Keratinocyte (primary cell): Measurements from ENCODE around the gene DHCR7. TPM values are rescaled to one million over a fixed set of nuclear protein-coding genes. Genes with fewer than 3 reads are reported as not detected.

Source experiments
- DNase-seq: peaks from one replicate; pipeline ENCODE4 v3.0.0-alpha.2; 2011; ENCODE audit warnings: low read depth, missing footprints, low spot score
- FAIRE-seq: peaks from 2 replicates; lab custom pipeline; 2011; peaks lifted over from hg19 to GRCh38; lab: Jason Lieb, UNC
- H2AFZ ChIP-seq: 2 replicates; pipeline ENCODE4 v1.6.0; 2012; ENCODE audit warnings: low read length, control low read depth, inconsistent platforms; ENCODE audit not compliant: control insufficient read depth
- H3K27ac ChIP-seq: 2 replicates; pipeline ENCODE4 v1.5.1; 2011; ENCODE audit warnings: low read length; ENCODE audit not compliant: control insufficient read depth, insufficient read depth
- H3K27me3 ChIP-seq: 3 replicates; pipeline ENCODE4 v1.6.0; 2011; ENCODE audit warnings: low read length; ENCODE audit not compliant: control insufficient read depth, insufficient read depth; ENCODE audit errors: extremely low read depth
- H3K36me3 ChIP-seq, 2 experiments: 2 replicates in 1 of 2; 3 replicates in 1 of 2; pipeline ENCODE4 v1.5.1; 2011; ENCODE audit warnings: low read length in 2 of 2, mild to moderate bottlenecking in 1 of 2; ENCODE audit not compliant: control insufficient read depth in 2 of 2, insufficient read depth in 2 of 2; ENCODE audit errors: extremely low read depth in 1 of 2
- H3K4me1 ChIP-seq: 3 replicates; pipeline ENCODE4 v1.5.1; 2011; ENCODE audit warnings: low read length; ENCODE audit not compliant: control insufficient read depth, insufficient read depth; ENCODE audit errors: extremely low read depth
- H3K4me2 ChIP-seq: 3 replicates; pipeline ENCODE4 v1.6.0; 2011; ENCODE audit warnings: low read depth, low read length; ENCODE audit not compliant: control insufficient read depth, insufficient read depth; ENCODE audit errors: extremely low read depth
- H3K4me3 ChIP-seq, 3 experiments: fragments of 200-600 bp in 1 of 3; sonication (generic) in 1 of 3; 2 replicates in 2 of 3; 3 replicates in 1 of 3; pipeline ENCODE4 v1.5.1; 2011 to 2016; ENCODE audit warnings: low read length in 3 of 3, mild to moderate bottlenecking in 3 of 3, control low read depth in 2 of 3, inconsistent platforms in 1 of 3, low read depth in 1 of 3, mixed read lengths in 1 of 3, mixed run types in 1 of 3, moderate library complexity in 1 of 3; ENCODE audit not compliant: control insufficient read depth in 2 of 3, insufficient read depth in 2 of 3; ENCODE audit errors: extremely low read depth in 1 of 3
- H3K79me2 ChIP-seq: 2 replicates; pipeline ENCODE4 v1.6.0; 2012; ENCODE audit warnings: low read length; ENCODE audit not compliant: control insufficient read depth, insufficient read depth
- H3K9ac ChIP-seq: 3 replicates; pipeline ENCODE4 v1.6.0; 2011; ENCODE audit warnings: low read length; ENCODE audit not compliant: control insufficient read depth, insufficient read depth; ENCODE audit errors: extremely low read depth
- H3K9me1 ChIP-seq: 3 replicates; pipeline ENCODE4 v1.6.0; 2011; ENCODE audit warnings: low read length; ENCODE audit not compliant: control insufficient read depth, insufficient read depth; ENCODE audit errors: extremely low read depth
- H3K9me3 ChIP-seq: 2 replicates; pipeline ENCODE4 v1.5.1; 2012; ENCODE audit warnings: low read depth, low read length; ENCODE audit not compliant: control insufficient read depth
- H4K20me1 ChIP-seq: 3 replicates; pipeline ENCODE4 v1.6.0; 2011; ENCODE audit warnings: low read length; ENCODE audit not compliant: control insufficient read depth, insufficient read depth; ENCODE audit errors: extremely low read depth
- CTCF ChIP-seq, 3 experiments: IDR thresholded peaks in 1 of 3; conservative IDR thresholded peaks in 1 of 3; optimal IDR thresholded peaks in 1 of 3; 2 replicates in 2 of 3; 3 replicates in 1 of 3; pipeline versions ENCODE3 to v1.5.1; 2011; ENCODE audit warnings: low read length in 3 of 3, mild to moderate bottlenecking in 3 of 3, moderate library complexity in 2 of 3, control low read depth in 1 of 3, inconsistent platforms in 1 of 3; ENCODE audit not compliant: insufficient read depth in 2 of 3; ENCODE audit errors: extremely low read depth in 1 of 3
- EZH2 ChIP-seq: IDR thresholded peaks from one replicate; pipeline ENCODE4 v1.6.1; 2012; ENCODE audit warnings: inconsistent platforms, mild to moderate bottlenecking, low read length, moderate library complexity
- dilution Hi-C: fragments of 300-500 bp; cut with MboI; formaldehyde crosslinking; loops from one replicate; pipeline ENCODE4 v1.7.0; 2020; ENCODE audit warnings: low sequenced_read_pairs; ENCODE audit not compliant: extremely low pct_ligation_motif_present
- polyA plus RNA-seq, 5 experiments: library from polyadenylated mRNA; depleted of rRNA in 3 of 5; stranded (reverse) in 3 of 5; stranded (forward) in 1 of 5; unstranded in 1 of 5; fragments of >200 nt; gene quantifications; 1 replicate in 1 of 5; 2 replicates in 3 of 5; 3 replicates in 1 of 5; pipeline versions ENCODE4 v1.2.1 to v1.2.3, GENCODE V29; 2011 to 2012; ENCODE audit warnings: missing spikeins in 2 of 5, low read depth in 1 of 5, low replicate concordance in 1 of 5

The DHCR7 gene
- polyA plus RNA-seq, 1 donor (not counting 4 experiments of a cell fraction or from before 2014, with no cell fraction given): 143 TPM

- dilution Hi-C loops: no loop called here
- no peak for FAIRE-seq
- Histone ChIP-seq H3K4me3 (no peak overlapping the region), H3K9ac (no peak overlapping the region), H2AFZ (no peak overlapping the region), H3K27me3 (no peaks in the 10 kb centered on the region), H3K36me3 (peaks cover 53 to 70% of the 10 kb centered on the region in 2 experiments), H4K20me1 (peaks cover 14% of the 10 kb centered on the region), H3K9me1 (peaks cover 2% of the 10 kb centered on the region), H3K9me3 (no peaks in the 10 kb centered on the region), H3K27ac (no peak overlapping the region), H3K79me2 (peaks cover 47% of the 10 kb centered on the region), H3K4me2 (no peak overlapping the region), H3K4me1 (peaks cover 23% of the 10 kb centered on the region)
- no peak for DNase-seq
- TF ChIP-seq EZH2: no peak
- no peak for TF ChIP-seq CTCF (optimal IDR thresholded peaks at IDR 0.05 in 1 of 3, IDR thresholded peaks at IDR 0.05 in 1 of 3, conservative IDR thresholded peaks at IDR 0.05 in 1 of 3; ENCODE audit: extremely low read depth in 1 of 3, insufficient read depth in 2 of 3, low read length in 3 of 3)
Measured at GRCh38 chr11:71443736-71444445, 4.3 kb downstream of the DHCR7 start.

DNA sequence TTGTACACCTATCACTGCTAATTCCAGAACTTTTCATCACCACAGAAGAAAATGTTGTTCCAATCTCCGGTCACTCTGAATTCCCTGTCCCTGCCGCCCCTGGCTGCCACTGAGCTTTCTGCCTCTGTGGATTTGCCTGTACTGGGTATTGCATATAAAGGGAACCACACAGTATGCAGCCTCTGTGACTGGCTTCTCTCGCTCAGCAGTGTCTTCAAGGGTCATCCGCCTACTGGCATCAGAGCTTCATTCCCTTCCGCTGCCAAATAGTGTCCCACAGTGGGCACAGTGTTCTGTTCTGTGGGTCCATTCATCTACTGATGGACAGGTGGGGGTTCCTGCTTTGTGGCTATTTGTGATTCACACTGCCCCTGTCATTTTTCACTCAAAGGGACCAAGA is 5.3 kb downstream of the DHCR7 start:
- no peaks in the 10 kb centered on the region for H3K27me3 ChIP-seq
- peaks cover 43% of the 10 kb centered on the region for H3K79me2 ChIP-seq
- H3K4me1 ChIP-seq: peaks cover 22% of the 10 kb centered on the region
- no peak for DNase-seq
- no peak overlapping the region for H3K4me3 ChIP-seq
- H3K27ac ChIP-seq: no peak overlapping the region
- dilution Hi-C loops: no loop called here
- no peak overlapping the region for H3K9ac ChIP-seq
- peaks cover 2% of the 10 kb centered on the region for H3K9me1 ChIP-seq
- no peak for FAIRE-seq
- no peak for TF ChIP-seq CTCF (optimal IDR thresholded peaks at IDR 0.05 in 1 of 3, IDR thresholded peaks at IDR 0.05 in 1 of 3, conservative IDR thresholded peaks at IDR 0.05 in 1 of 3; ENCODE audit: extremely low read depth in 1 of 3, insufficient read depth in 2 of 3, low read length in 3 of 3)
- no peak for TF ChIP-seq EZH2
- H3K36me3 ChIP-seq: peaks cover 63 to 80% of the 10 kb centered on the region in 2 experiments
- no peak overlapping the region for H3K4me2 ChIP-seq
- no peaks in the 10 kb centered on the region for H3K9me3 ChIP-seq
- peaks cover 14% of the 10 kb centered on the region for H4K20me1 ChIP-seq
- H2AFZ ChIP-seq: no peak overlapping the region
